ENCODE data around the gene ADAMTS9.
"Not testable (repeated sequence)": the region's sequence is repeated elsewhere in the genome, so short reads cannot be mapped to it uniquely, and the experiment has no call there.

Gene ADAMTS9

GRCh38 chr3:64563751-64564150 lies 124.0 kb downstream of the ADAMTS9 start:
- no peak for DNase-seq

- DNase-seq = no peak
Observed at GRCh38 chr3:64561868-64562267, 125.9 kb downstream of the ADAMTS9 start.

- DNase-seq = no peak
Observed at GRCh38 chr3:64561325-64561843, 126.4 kb downstream of the ADAMTS9 start.

- DNase-seq = no peak
Observed at GRCh38 chr3:64560791-64561190, 127.0 kb downstream of the ADAMTS9 start.

GRCh38 chr3:64559588-64559987 lies 128.2 kb downstream of the ADAMTS9 start:
- no peak for DNase-seq

- DNase-seq = no peak
Observed at GRCh38 chr3:64556046-64556445, 131.8 kb downstream of the ADAMTS9 start.

- DNase-seq = no peak
Observed at GRCh38 chr3:64555351-64555750, 132.4 kb downstream of the ADAMTS9 start.

GRCh38 chr3:64554096-64554920 lies 133.5 kb downstream of the ADAMTS9 start:
- DNase-seq = no peak

- DNase-seq = no peak
Observed at GRCh38 chr3:64552966-64553365, 134.8 kb downstream of the ADAMTS9 start.

GRCh38 chr3:64552160-64552559 lies 135.6 kb downstream of the ADAMTS9 start:
- DNase-seq = peak; percentile 73

- DNase-seq = peak; percentile 54
Observed at GRCh38 chr3:64551697-64552096, 136.1 kb downstream of the ADAMTS9 start.

- DNase-seq = no peak
Observed at GRCh38 chr3:64550745-64551144, 137.1 kb downstream of the ADAMTS9 start.

GRCh38 chr3:64549869-64550268 lies 137.9 kb downstream of the ADAMTS9 start:
- DNase-seq = no peak

GRCh38 chr3:64548200-64548889 lies 139.5 kb downstream of the ADAMTS9 start:
- no peak for DNase-seq

GRCh38 chr3:64546856-64547255 lies 140.9 kb downstream of the ADAMTS9 start:
- DNase-seq = no peak

- not testable (repeated sequence) for DNase-seq
Observed at GRCh38 chr3:64545239-64545638, 142.6 kb downstream of the ADAMTS9 start.

GRCh38 chr3:64541803-64542202 lies 146.0 kb downstream of the ADAMTS9 start:
- no peak for DNase-seq

GRCh38 chr3:64539451-64540196 lies 148.2 kb downstream of the ADAMTS9 start:
- no peak for DNase-seq

GRCh38 chr3:64536166-64536565 lies 151.6 kb downstream of the ADAMTS9 start:
- no peak for DNase-seq

GRCh38 chr3:64533617-64534317 lies 154.0 kb downstream of the ADAMTS9 start:
- DNase-seq = peak; percentile 79

- DNase-seq = peak; percentile 54
Observed at GRCh38 chr3:64530434-64531049, 157.3 kb downstream of the ADAMTS9 start.

- no peak for DNase-seq
Observed at GRCh38 chr3:64523324-64523723, 164.5 kb downstream of the ADAMTS9 start.
